Epithelial cell of proximal tubule (primary cell): ENCODE results near the gene MYO3B. TPM values are rescaled to one million over a fixed set of nuclear protein-coding genes. Genes with fewer than 3 reads are reported as not detected.
A peak's percentile ranks its signal among the peaks of the same experiment; 100 is the strongest.

Experiments
- DNase-seq: peaks from one replicate; pipeline ENCODE4 v3.0.0-alpha.2; 2011; ENCODE audit warnings: low read depth
- H3K4me3 ChIP-seq: 2 replicates; pipeline ENCODE4 v1.5.1; 2011; ENCODE audit warnings: low read depth, mild to moderate bottlenecking, low read length
- CTCF ChIP-seq: conservative IDR thresholded peaks from 2 replicates; pipeline ENCODE4 v1.5.1; 2012; ENCODE audit warnings: low read depth, mild to moderate bottlenecking, low read length
- total RNA-seq: library from RNA; depleted of rRNA; stranded (reverse); fragments of >200 nt; gene quantifications from 2 replicates; pipeline ENCODE4 v1.2.3, GENCODE V29; 2015

The MYO3B gene
- total RNA-seq, 1 donor from 2014 or later = 0.35 TPM

- DNase-seq = no peak
- TF ChIP-seq CTCF = peak; percentile 48
Observed at GRCh38 chr2:170396799-170397459, 219.0 kb downstream of the MYO3B start.

DNA sequence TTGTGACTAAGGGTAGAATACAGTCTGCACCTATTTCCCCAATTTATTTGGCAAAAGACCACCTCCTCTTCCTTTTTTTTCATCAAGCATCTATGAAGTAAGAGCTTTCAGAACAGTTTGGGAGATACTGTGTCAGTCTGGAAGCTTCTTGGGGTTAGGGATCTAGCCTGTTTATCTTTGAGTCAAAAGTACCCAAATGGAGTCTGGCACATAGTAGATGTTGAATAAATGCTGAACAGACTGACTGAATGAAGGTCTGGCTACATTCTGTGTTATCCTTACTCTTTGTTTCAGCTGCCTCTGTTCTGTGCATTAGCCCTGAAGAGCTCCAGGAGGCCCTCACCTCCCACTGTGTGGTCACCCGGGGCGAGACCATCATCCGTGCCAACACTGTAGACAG is 223.2 kb downstream of the MYO3B start:
- TF ChIP-seq CTCF = no peak
- no peak for DNase-seq
- no peak overlapping the region for H3K4me3 ChIP-seq

More at GRCh38 chr2:170396799-170397459, 219.0 kb downstream of the MYO3B start:
- no peak overlapping the region for H3K4me3 ChIP-seq

DNA sequence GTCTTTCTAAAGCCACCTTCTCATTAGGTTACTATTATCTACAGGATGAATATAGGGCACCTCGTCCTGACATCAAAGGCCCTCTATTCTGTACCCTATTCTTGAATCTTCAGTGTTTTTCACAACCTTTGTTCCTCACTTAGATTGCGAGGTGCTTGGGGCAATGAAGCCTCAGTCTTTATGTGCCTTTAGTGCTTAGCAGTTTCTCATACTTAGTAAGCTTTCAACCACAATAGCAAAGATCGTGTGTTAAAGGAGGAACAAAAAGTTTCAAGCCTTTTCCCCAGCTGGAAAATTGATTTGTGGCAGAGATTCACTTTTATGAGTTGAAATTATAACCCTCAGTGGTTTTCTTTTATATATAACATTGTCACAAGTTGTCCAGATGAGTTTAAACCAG is 226.9 kb downstream of the MYO3B start:
- DNase-seq = no peak
- no peak for TF ChIP-seq CTCF
- no peak overlapping the region for H3K4me3 ChIP-seq

DNA sequence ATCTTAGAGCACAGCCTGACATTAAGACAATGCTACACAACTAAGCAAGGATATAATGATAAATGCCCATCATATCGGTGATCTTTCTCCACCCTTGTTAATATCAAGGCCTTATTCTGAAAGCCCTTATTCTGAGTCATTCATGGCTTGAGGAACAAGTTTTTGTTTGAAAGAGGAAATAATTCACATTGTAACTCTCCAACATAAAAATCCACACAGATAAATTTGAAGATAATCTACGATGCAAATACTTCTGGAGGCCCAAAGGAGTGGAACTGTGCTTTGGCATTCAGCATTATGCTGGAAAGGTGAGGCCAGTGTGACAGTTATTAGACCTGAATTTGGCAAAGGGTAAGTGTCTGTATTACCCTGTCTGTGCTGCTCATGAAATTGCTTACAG is 227.4 kb downstream of the MYO3B start:
- TF ChIP-seq CTCF = no peak
- no peak overlapping the region for H3K4me3 ChIP-seq
- DNase-seq = no peak

DNA sequence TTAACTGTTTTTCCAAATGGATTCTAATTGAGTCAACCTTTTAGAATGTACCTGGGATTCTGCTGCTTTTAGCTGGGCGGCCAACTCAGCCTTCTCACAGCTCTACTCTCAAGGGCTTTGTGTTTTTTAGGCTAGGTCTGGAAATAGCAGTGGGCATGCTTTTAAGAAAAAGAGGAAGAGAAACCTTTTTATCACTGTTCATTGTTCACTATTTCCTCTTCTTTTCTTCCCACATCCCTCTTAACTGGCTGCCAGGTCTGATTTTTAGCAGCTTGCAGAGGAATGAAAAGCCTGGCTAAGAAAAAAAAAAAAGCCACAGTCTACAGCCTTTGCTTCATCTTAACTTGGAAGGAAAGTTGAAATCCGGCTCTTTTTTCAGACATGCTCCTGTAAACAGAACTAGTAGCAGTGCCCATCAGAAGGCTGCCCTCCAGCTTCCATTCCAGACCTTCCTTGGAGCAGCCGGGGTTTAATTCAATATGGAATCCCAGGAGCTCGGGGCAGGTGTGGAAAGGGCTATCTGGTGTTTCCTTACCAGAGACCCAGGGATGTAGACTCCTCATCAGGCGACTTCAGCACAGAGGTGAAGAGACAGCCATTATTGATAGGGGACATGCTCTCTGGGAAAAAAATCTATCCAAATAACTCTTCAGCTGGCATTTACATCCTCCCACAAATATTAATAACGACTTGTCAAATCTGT is 230.7 kb downstream of the MYO3B start:
- TF ChIP-seq CTCF = no peak
- no peak overlapping the region for H3K4me3 ChIP-seq

DNA sequence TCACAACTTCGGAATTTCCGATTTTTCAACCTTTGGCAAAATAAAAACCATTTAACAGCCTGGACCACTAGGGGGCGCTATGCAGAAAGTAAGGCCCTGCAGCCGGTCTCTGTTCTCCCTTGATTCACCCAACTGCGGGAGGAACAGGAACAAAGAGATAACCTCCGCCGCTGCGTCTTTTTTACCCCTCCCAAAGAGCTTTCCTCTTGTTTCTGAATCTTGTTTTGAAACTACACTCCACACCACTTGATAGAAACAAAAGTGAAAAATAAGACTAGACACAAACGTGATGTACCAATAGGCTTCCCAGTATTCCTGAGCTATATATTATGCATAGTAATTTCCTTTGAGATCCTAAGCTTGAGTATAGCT is 231.2 kb downstream of the MYO3B start:
- TF ChIP-seq CTCF = peak; percentile 88
- peak overlapping the region; percentile 12 for H3K4me3 ChIP-seq
- DNase-seq = no peak

More for the DNA sequence above, 230.7 kb downstream of the MYO3B start:
- no peak for DNase-seq

DNA sequence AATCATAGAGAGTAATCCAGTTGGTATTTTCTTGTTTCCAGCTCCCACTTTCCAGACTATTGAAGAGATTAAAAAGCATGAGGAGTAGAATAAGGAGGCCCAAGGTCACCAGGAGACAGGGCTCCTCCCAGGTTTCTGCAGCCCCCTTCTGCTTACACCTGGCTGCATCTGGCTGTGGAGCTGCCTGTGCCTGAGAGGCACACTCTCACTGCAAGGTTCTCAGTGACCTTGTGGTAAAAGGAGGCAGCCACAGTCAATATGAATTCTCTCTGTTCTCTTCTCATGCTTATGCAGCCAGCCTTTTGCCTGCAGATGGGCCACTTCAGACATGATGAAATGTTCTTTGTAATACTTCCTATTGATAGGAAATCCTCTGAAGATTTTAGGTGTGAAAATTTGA is 233.7 kb downstream of the MYO3B start:
- no peak overlapping the region for H3K4me3 ChIP-seq
- TF ChIP-seq CTCF = no peak
- no peak for DNase-seq
